ENCODE data around the gene ZPBP.

Gene ZPBP

DNA sequence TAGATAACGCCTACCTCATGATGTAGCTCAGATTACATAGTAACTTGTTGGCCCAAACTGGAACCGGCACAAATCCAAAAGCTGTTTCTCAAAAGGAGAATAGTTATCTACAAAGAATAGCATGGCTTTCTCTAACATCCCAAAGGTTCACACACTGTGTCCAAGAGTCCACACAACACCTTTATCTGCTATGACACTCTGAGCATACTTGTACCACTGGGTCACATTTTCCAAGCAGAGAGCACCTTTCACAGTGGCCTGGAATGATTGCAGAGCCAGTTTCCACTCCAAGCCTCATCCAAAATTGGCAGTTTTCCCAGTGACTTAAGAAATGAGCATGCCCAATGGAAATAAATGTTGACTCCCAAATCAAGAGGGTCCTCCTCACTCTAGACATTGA is 164.3 kb downstream of the ZPBP start:
- WGBS, 2 experiments (ENCODE audit: insufficient coverage in 2 of 2) = 92 to 94% methylated on average over 2 of the region's 2 CpGs
- H3K4me1 ChIP-seq (ENCODE audit: control insufficient read depth, insufficient read depth, low read length, poor library complexity, severe bottlenecking) = no peaks in the 10 kb centered on the region

DNA sequence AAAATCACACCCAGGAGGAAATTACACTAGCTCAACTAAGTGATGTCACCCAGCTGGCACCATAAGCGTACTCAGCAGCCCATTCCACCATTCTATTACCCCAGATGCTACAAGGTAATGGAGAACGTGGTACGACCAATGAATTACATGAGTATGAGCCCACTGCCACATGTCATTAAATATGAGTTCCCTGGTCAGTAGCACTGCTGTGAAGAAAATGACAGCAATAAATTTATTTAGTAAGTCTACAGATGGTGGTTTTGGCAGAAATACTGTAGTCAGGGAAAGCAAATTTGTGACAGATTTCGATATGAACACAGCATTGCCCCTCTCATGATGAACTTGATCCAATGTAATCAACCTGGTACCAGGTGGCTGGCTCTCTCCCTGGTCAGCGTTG is 165.4 kb downstream of the ZPBP start:
- H3K9me3 ChIP-seq (ENCODE audit: control insufficient read depth, low read length) = peaks cover 8% of the 10 kb centered on the region
- H3K4me3 ChIP-seq (ENCODE audit: extremely low read depth, insufficient read depth, low read length, poor library complexity, severe bottlenecking) = no peak overlapping the region
- H3K27ac ChIP-seq (ENCODE audit: low read depth, low read length, severe bottlenecking) = no peak overlapping the region
- H3K4me1 ChIP-seq (ENCODE audit: control insufficient read depth, insufficient read depth, low read length, poor library complexity, severe bottlenecking) = no peaks in the 10 kb centered on the region
- WGBS, 2 experiments (ENCODE audit: insufficient coverage in 2 of 2) = 91% methylated on average over 3 to 5 of the region's 5 CpGs
- no peaks in the 10 kb centered on the region for H3K36me3 ChIP-seq (ENCODE audit: control insufficient read depth, insufficient read depth, low read length)

More for the DNA sequence above, 164.3 kb downstream of the ZPBP start:
- Histone ChIP-seq H3K4me3 (ENCODE audit: extremely low read depth, insufficient read depth, low read length, poor library complexity, severe bottlenecking) (no peak overlapping the region), H3K27ac (ENCODE audit: low read depth, low read length, severe bottlenecking) (no peak overlapping the region), H3K36me3 (ENCODE audit: control insufficient read depth, insufficient read depth, low read length) (no peaks in the 10 kb centered on the region), H3K9me3 (ENCODE audit: control insufficient read depth, low read length) (peaks cover 10% of the 10 kb centered on the region)

DNA sequence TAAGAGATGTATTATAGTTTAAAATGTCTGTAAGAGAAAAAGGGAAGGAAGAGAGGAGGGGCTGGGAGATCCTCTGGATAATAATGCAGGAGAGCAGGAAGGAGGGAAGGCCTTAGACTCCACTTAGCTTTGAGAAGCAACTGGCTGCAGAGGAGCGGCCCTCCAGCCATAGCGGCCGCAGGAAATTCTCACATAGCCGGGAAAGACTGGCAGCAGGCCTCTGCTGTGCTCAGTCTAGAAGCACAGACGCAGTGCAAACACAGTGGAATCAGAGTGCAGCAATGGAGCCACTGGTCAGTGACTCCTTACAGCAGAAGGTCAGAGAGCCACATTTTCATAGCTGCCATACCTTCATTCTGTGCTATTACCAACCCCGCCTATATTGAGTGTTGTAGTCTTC is 166.3 kb downstream of the ZPBP start:
- 92 to 96% methylated on average over 5 of the region's 6 CpGs for WGBS, 2 experiments (ENCODE audit: insufficient coverage in 2 of 2)
- no peak overlapping the region for H3K27ac ChIP-seq (ENCODE audit: low read depth, low read length, severe bottlenecking)
- peaks cover 2% of the 10 kb centered on the region for H3K9me3 ChIP-seq (ENCODE audit: control insufficient read depth, low read length)
- no peaks in the 10 kb centered on the region for H3K36me3 ChIP-seq (ENCODE audit: control insufficient read depth, insufficient read depth, low read length)
- no peak overlapping the region for H3K4me3 ChIP-seq (ENCODE audit: extremely low read depth, insufficient read depth, low read length, poor library complexity, severe bottlenecking)
- H3K4me1 ChIP-seq (ENCODE audit: control insufficient read depth, insufficient read depth, low read length, poor library complexity, severe bottlenecking) = no peaks in the 10 kb centered on the region

DNA sequence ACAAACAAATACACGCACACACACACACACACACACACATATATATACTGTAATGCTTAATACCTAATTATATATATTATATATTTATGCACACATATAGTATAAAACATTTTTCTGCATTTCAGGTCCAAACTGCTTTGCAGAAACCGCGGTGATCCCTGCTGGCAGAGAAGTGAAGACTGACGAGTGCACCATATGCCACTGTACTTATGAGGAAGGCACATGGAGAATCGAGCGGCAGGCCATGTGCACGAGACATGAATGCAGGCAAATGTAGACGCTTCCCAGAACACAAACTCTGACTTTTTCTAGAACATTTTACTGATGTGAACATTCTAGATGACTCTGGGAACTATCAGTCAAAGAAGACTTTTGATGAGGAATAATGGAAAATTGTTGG is 181.1 kb downstream of the ZPBP start:
- Histone ChIP-seq H3K36me3 (ENCODE audit: control insufficient read depth, insufficient read depth, low read length) (no peaks in the 10 kb centered on the region), H3K4me1 (ENCODE audit: control insufficient read depth, insufficient read depth, low read length, poor library complexity, severe bottlenecking) (no peaks in the 10 kb centered on the region), H3K4me3 (ENCODE audit: extremely low read depth, insufficient read depth, low read length, poor library complexity, severe bottlenecking) (no peak overlapping the region), H3K9me3 (ENCODE audit: control insufficient read depth, low read length) (no peaks in the 10 kb centered on the region), H3K27ac (ENCODE audit: low read depth, low read length, severe bottlenecking) (no peak overlapping the region)
- WGBS, 2 experiments (ENCODE audit: insufficient coverage in 2 of 2) = 89 to 91% methylated on average over 5 to 7 of the region's 8 CpGs

DNA sequence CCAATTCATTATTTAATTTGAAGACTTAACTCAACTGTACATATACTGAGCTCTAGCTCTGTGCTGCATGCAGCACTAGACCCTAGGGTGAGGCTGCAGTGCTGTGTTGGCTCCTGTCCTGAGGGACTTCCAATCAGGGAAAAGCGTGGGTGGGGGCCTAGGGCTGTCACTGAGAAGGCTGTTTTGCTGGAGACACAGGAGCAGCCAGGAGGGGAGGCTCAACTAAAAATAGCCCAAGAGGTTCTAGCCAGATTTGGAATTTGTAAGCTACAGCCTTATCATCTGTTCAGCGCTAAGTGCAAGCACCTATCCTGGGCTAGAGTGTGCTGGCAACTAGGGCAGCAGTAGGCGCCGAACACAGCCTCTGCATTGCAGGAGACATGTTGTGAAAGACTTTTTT is 198.5 kb downstream of the ZPBP start:
- Histone ChIP-seq H3K27ac (ENCODE audit: low read depth, low read length, severe bottlenecking) (no peak overlapping the region), H3K9me3 (ENCODE audit: control insufficient read depth, low read length) (no peaks in the 10 kb centered on the region), H3K36me3 (ENCODE audit: control insufficient read depth, insufficient read depth, low read length) (no peaks in the 10 kb centered on the region), H3K4me3 (ENCODE audit: extremely low read depth, insufficient read depth, low read length, poor library complexity, severe bottlenecking) (no peak overlapping the region), H3K4me1 (ENCODE audit: control insufficient read depth, insufficient read depth, low read length, poor library complexity, severe bottlenecking) (no peaks in the 10 kb centered on the region)
- 85 to 92% methylated on average over 4 of the region's 4 CpGs for WGBS, 2 experiments (ENCODE audit: insufficient coverage in 2 of 2)

DNA sequence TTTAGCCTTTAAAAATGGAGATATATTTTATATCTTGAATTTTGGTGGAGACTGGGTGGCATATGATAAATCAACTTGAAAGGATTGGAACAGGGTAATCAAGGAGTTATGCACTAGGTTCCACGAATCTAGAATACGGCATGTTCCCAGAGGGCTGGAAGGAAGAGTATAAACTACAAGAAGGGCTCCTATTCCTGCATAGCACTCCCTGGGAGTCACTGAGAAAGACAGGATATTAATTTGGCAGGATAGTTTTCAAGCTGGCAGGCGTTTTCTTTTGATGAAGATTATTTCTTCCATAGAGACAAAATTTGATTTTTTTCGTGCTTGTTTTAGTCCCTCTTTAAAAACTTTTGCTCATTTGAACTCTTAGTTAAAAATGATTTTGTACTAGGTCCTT is 199.9 kb downstream of the ZPBP start:
- WGBS, 2 experiments (ENCODE audit: insufficient coverage in 2 of 2) = 80 to 100% methylated on average over 2 to 4 of the region's 4 CpGs

DNA sequence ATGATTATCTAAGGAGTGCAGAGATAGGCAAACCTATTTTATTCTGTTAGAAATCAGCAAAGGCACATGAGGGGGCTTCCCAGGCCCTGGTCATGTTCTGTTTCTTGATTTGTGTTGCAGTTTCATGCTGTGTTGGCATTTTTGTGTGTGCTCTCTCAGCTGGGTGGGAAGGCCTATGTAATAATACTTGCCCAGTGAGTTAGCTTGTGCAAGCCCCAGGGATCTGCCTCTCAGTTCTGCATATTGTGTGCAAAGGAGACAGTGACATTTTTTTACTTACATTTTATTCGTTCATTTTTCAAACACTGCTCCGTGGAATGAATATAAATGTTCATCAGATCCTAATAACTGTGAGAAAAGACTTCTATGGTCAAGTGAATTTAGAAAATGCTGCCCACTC is 200.6 kb downstream of the ZPBP start:
- no peaks in the 10 kb centered on the region for H3K36me3 ChIP-seq (ENCODE audit: control insufficient read depth, insufficient read depth, low read length)
- no peaks in the 10 kb centered on the region for H3K4me1 ChIP-seq (ENCODE audit: control insufficient read depth, insufficient read depth, low read length, poor library complexity, severe bottlenecking)
- no peaks in the 10 kb centered on the region for H3K9me3 ChIP-seq (ENCODE audit: control insufficient read depth, low read length)
- H3K4me3 ChIP-seq (ENCODE audit: extremely low read depth, insufficient read depth, low read length, poor library complexity, severe bottlenecking) = no peak overlapping the region
- H3K27ac ChIP-seq (ENCODE audit: low read depth, low read length, severe bottlenecking) = no peak overlapping the region
- 100% methylated on average over 1 of the region's 2 CpGs; no CpG with 5 or more reads in 1 of the 2 experiments for WGBS, 2 experiments (ENCODE audit: insufficient coverage in 2 of 2)

More for the DNA sequence above, 199.9 kb downstream of the ZPBP start:
- H3K4me1 ChIP-seq (ENCODE audit: control insufficient read depth, insufficient read depth, low read length, poor library complexity, severe bottlenecking) = no peaks in the 10 kb centered on the region
- H3K36me3 ChIP-seq (ENCODE audit: control insufficient read depth, insufficient read depth, low read length) = no peaks in the 10 kb centered on the region
- no peak overlapping the region for H3K4me3 ChIP-seq (ENCODE audit: extremely low read depth, insufficient read depth, low read length, poor library complexity, severe bottlenecking)
- H3K27ac ChIP-seq (ENCODE audit: low read depth, low read length, severe bottlenecking) = no peak overlapping the region
- no peaks in the 10 kb centered on the region for H3K9me3 ChIP-seq (ENCODE audit: control insufficient read depth, low read length)

Data from mesodermal cell (in vitro differentiated cells).